Neuronal stem cell (in vitro differentiated cells): Measurements from ENCODE around the gene RNLS.

Experiments
- DNase-seq: peaks from one replicate; pipeline ENCODE4 v3.0.0-alpha.2; 2013; ENCODE audit warnings: low spot score
- H2AFZ ChIP-seq: one replicate; pipeline ENCODE4 v1.6.1; 2013; ENCODE audit warnings: mild to moderate bottlenecking, low read length, inconsistent platforms
- H2AK5ac ChIP-seq: 2 replicates; pipeline ENCODE4 v1.6.1; 2013; ENCODE audit warnings: low read depth, mild to moderate bottlenecking, inconsistent platforms, low read length, moderate library complexity, mixed read lengths
- H2BK120ac ChIP-seq: 2 replicates; pipeline ENCODE4 v1.6.1; 2013; ENCODE audit warnings: low read depth, mild to moderate bottlenecking, inconsistent platforms, low read length, moderate library complexity, mixed read lengths
- H2BK12ac ChIP-seq: one replicate; pipeline ENCODE4 v1.6.1; 2013; ENCODE audit warnings: low read length, inconsistent platforms
- H2BK15ac ChIP-seq: 2 replicates; pipeline ENCODE4 v1.6.1; 2013; ENCODE audit warnings: mild to moderate bottlenecking, low read length, inconsistent platforms, mixed read lengths
- H2BK5ac ChIP-seq: one replicate; pipeline ENCODE4 v1.6.1; 2013; ENCODE audit warnings: inconsistent platforms, mild to moderate bottlenecking, low read length, moderate library complexity
- H3K14ac ChIP-seq: one replicate; pipeline ENCODE4 v1.6.1; 2013; ENCODE audit warnings: low read length, inconsistent platforms
- H3K18ac ChIP-seq: 2 replicates; pipeline ENCODE4 v1.6.1; 2013; ENCODE audit warnings: low read length, inconsistent platforms
- H3K23ac ChIP-seq: 2 replicates; pipeline ENCODE4 v1.6.1; 2013; ENCODE audit warnings: low read depth, mild to moderate bottlenecking, mixed read lengths, low read length, inconsistent platforms; ENCODE audit not compliant: poor library complexity
- H3K27ac ChIP-seq: replicated peaks from 3 replicates; pipeline ENCODE4 v1.5.1; 2013; ENCODE audit warnings: low read length, inconsistent platforms
- H3K27me3 ChIP-seq, 3 experiments: 2 replicates each; pipeline ENCODE4 v1.6.1; 2013; ENCODE audit warnings: low read length in 3 of 3, mild to moderate bottlenecking in 2 of 3, inconsistent platforms in 1 of 3, low read depth in 1 of 3, mixed read lengths in 1 of 3, moderate library complexity in 1 of 3; ENCODE audit not compliant: control insufficient read depth in 3 of 3, insufficient read depth in 3 of 3
- H3K36me3 ChIP-seq, 2 donors: replicated peaks in 1 of 2; 2 replicates each; pipeline ENCODE4 v1.6.1; 2013; ENCODE audit warnings: low read length in 2 of 2; ENCODE audit not compliant: control insufficient read depth in 2 of 2, insufficient read depth in 2 of 2
- H3K4ac ChIP-seq: 2 replicates; pipeline ENCODE4 v1.6.1; 2013; ENCODE audit warnings: inconsistent platforms, mild to moderate bottlenecking, low read length, moderate library complexity
- H3K4me1 ChIP-seq, 2 donors: 1 replicate in 1 of 2; 2 replicates in 1 of 2; pipeline ENCODE4 v1.6.1; 2013; ENCODE audit warnings: low read length in 2 of 2, low read depth in 1 of 2; ENCODE audit not compliant: control insufficient read depth in 2 of 2, insufficient read depth in 1 of 2
- H3K4me2 ChIP-seq: one replicate; pipeline ENCODE4 v1.6.1; 2013; ENCODE audit warnings: mild to moderate bottlenecking, low read length, inconsistent platforms; ENCODE audit not compliant: insufficient read depth, poor library complexity, severe bottlenecking
- H3K4me3 ChIP-seq, 2 donors: 2 replicates each; pipeline ENCODE4 v1.5.1; 2013; ENCODE audit warnings: low read length in 2 of 2, mild to moderate bottlenecking in 2 of 2, inconsistent platforms in 1 of 2, moderate library complexity in 1 of 2
- H3K79me1 ChIP-seq: one replicate; pipeline ENCODE4 v1.6.1; 2013; ENCODE audit warnings: low read depth, mild to moderate bottlenecking, inconsistent platforms, low read length, moderate library complexity
- H3K9ac ChIP-seq: one replicate; pipeline ENCODE4 v1.6.1; 2013; ENCODE audit warnings: mild to moderate bottlenecking, low read depth, low read length, inconsistent platforms; ENCODE audit not compliant: poor library complexity
- H3K9me3 ChIP-seq, 2 donors: replicated peaks in 1 of 2; 2 replicates each; pipeline versions ENCODE3 to v1.6.1; 2013; ENCODE audit warnings: low read length in 2 of 2, mild to moderate bottlenecking in 2 of 2, inconsistent platforms in 1 of 2, low read depth in 1 of 2, mixed read lengths in 1 of 2, moderate library complexity in 1 of 2; ENCODE audit not compliant: control insufficient read depth in 2 of 2, insufficient read depth in 1 of 2
- H4K8ac ChIP-seq: one replicate; pipeline ENCODE4 v1.6.1; 2013; ENCODE audit warnings: low read depth, mild to moderate bottlenecking, inconsistent platforms, low read length, moderate library complexity
- H4K91ac ChIP-seq: one replicate; pipeline ENCODE4 v1.6.1; 2013; ENCODE audit warnings: low read length, low read depth, mild to moderate bottlenecking, inconsistent platforms; ENCODE audit not compliant: poor library complexity
- WGBS, 2 donors: extraction: QIAGEN DNeasy Blood & Tissue Kit; methylation state at CpG; one replicate each; pipeline ENCODE4 v1.1.7; 2013; ENCODE audit warnings: missing lambda C conversion rate in 2 of 2, mixed read lengths in 1 of 2; ENCODE audit not compliant: insufficient read length in 2 of 2, insufficient replicate concordance in 1 of 2; ENCODE audit errors: extremely low coverage in 2 of 2; 5-methylcytosine and 5-hydroxymethylcytosine counted together

RNLS gene

DNA sequence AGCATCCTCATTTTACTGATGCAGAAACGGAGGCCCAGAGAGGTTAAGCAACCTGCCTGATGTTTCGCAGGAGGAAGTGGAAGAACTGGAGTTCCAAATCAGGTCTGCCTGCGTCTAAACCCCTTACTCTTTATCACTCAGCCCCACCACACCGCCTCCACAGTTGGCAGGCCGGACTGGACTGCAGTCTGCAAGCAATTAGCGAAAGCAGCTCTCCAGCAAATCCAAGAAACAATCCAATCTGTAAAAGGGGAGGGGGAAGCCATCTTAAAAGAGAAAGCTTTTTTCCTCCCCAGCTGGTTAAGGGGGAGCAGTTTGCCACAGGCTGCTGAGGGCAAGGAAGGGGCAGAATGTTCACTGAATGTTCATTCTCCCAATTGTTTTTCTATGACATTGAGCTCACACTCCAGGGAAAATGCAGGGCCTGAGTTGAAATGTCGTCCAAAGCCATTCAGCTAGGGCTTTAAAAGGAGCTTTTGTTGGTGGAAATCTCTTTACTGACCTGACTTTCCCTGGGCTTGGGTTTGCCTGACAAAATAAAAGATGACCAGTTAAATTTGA, 350.1 kb downstream of the RNLS start:
- H2AK5ac ChIP-seq: no peak overlapping the region
- H3K4ac ChIP-seq: no peak overlapping the region
- H3K9ac ChIP-seq: no peak overlapping the region
- no peaks in the 10 kb centered on the region for H3K36me3 ChIP-seq
- no peak overlapping the region for H2BK12ac ChIP-seq
- peak; percentile 45 for DNase-seq
- H3K4me2 ChIP-seq: no peak overlapping the region
- H3K9me3 ChIP-seq: peaks cover 0 to 2% of the 10 kb centered on the region in 2 donors
- no peak overlapping the region for H2BK5ac ChIP-seq
- no peaks in the 10 kb centered on the region for H3K27me3 ChIP-seq
- H3K4me3 ChIP-seq: no peak overlapping the region
- no peak overlapping the region for H4K8ac ChIP-seq
- no peak overlapping the region for H3K14ac ChIP-seq
- WGBS, 2 donors: no CpG with 5 or more reads among the region's 7 CpGs
- H4K91ac ChIP-seq: no peak overlapping the region
- H3K4me1 ChIP-seq: peaks cover 10 to 21% of the 10 kb centered on the region in 2 donors
- no peak overlapping the region for H2BK120ac ChIP-seq
- H2BK15ac ChIP-seq: no peak overlapping the region
- H2AFZ ChIP-seq: peak overlapping the region; percentile 61
- H3K27ac ChIP-seq: peak overlapping the region; percentile 50
- H3K18ac ChIP-seq: no peak overlapping the region
- H3K23ac ChIP-seq: no peak overlapping the region
- no peaks in the 10 kb centered on the region for H3K79me1 ChIP-seq

DNA sequence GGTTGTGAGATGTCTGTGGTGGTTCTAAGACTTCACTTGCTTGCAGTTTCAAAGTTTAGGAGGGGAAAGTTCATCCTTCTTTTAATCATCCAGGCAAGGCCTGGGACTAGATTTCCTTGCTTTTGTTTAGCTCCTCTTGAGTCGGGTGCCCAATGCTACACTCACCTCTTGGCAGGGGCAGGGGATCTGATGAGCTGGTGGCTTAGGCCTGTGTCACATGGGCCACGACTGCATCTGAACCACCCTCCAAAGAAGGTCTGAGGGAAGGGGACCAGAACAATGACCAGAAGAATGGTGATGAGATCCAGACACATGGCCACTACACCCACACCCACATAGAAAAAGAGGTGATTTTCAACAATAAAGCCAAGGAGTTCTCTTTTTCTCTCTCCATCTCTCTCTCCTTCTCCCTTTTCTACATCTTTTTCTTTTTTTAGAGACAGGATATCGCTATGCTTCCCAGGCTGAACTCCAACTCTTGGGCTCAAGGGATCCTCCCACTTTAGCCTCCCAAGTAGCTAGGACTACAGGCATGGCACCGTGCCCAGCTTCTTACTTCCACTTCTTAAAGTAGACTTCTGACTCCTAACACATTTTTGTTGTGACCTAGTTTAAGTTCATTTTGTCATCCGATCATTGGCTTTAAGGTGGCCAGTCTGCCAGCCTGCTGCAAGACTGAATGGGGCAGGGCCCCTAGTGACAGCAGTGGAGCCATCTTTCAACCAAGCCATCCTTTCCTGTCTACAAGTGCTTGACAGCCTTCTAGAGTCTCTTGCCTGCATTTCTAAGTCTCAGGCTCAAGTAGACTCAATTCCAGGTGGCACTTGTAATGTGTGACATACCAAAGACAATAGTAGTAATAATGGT, 350.9 kb downstream of the RNLS start:
- Histone ChIP-seq H2BK15ac (no peak overlapping the region), H3K4me3 (no peak overlapping the region), H3K4me2 (no peak overlapping the region), H3K27me3 (no peaks in the 10 kb centered on the region), H2BK5ac (no peak overlapping the region), H3K9ac (no peak overlapping the region), H2BK120ac (no peak overlapping the region), H3K4ac (no peak overlapping the region), H4K91ac (no peak overlapping the region), H3K4me1 (peaks cover 10 to 22% of the 10 kb centered on the region in 2 donors), H3K14ac (no peak overlapping the region), H3K9me3 (peaks cover 0 to 2% of the 10 kb centered on the region in 2 donors), H3K27ac (peak overlapping the region; percentile 50), H4K8ac (no peak overlapping the region), H3K18ac (no peak overlapping the region), H2BK12ac (no peak overlapping the region), H3K23ac (no peak overlapping the region), H3K36me3 (no peaks in the 10 kb centered on the region), H2AFZ (no peak overlapping the region), H3K79me1 (no peaks in the 10 kb centered on the region), H2AK5ac (no peak overlapping the region)
- no peak for DNase-seq
- no CpG with 5 or more reads among the region's 5 CpGs for WGBS, 2 donors

DNA sequence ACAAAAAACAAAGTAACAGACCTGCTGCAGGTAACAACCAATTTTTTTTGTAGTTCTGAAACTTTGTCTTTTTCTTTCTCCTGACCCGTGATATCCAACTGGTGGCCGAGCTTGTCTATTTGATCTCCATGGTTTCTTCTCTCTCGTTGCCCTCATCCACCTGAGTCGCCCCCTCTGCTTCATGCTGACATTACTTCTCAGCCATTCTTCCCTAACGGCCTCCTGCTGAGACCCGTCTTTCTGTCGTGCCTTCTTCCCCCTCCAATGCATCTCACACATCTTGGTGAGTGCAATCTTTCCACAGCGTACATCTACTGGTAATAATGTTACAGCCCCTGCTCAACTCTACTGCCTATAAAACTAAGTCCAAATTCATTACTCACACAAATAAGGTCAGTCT, 352.9 kb downstream of the RNLS start:
- Histone ChIP-seq H3K18ac (no peak overlapping the region), H3K4me2 (no peak overlapping the region), H3K9ac (no peak overlapping the region), H2BK15ac (no peak overlapping the region), H2BK5ac (no peak overlapping the region), H2AK5ac (no peak overlapping the region), H4K91ac (no peak overlapping the region), H3K4me3 (no peak overlapping the region), H3K4me1 (peaks cover 10 to 23% of the 10 kb centered on the region in 2 donors), H3K23ac (no peak overlapping the region), H3K4ac (no peak overlapping the region), H2BK12ac (no peak overlapping the region), H3K79me1 (no peaks in the 10 kb centered on the region), H4K8ac (no peak overlapping the region), H3K9me3 (peaks cover 0 to 2% of the 10 kb centered on the region in 2 donors), H2AFZ (no peak overlapping the region), H2BK120ac (no peak overlapping the region), H3K27ac (no peak overlapping the region), H3K36me3 (no peaks in the 10 kb centered on the region), H3K27me3 (no peaks in the 10 kb centered on the region), H3K14ac (no peak overlapping the region)
- DNase-seq: no peak
- WGBS, 2 donors: no CpG with 5 or more reads among the region's 8 CpGs

DNA sequence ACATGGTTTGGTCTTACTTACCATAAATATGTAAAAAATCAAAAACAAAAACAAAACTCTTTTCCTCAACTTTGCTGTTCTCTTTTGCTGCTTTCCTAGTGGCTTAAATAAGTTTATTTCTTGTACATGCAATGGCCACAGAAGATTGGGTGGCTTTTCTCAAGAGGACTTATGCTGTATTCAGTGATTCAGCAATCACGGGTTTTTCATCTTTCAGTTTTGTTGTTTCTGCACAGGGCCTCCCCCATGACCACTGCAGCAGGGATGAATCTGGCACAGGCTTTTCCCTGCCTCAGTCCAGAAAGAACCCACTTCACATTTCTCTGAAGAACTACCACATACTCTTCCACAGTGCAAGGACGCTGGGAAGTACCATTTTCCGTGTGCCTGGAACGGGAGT, 355.0 kb downstream of the RNLS start:
- Histone ChIP-seq H2BK120ac (no peak overlapping the region), H3K4ac (no peak overlapping the region), H3K14ac (no peak overlapping the region), H3K79me1 (no peaks in the 10 kb centered on the region), H3K4me2 (no peak overlapping the region), H3K4me3 (no peak overlapping the region), H3K18ac (no peak overlapping the region), H3K23ac (no peak overlapping the region), H2AFZ (no peak overlapping the region), H4K91ac (no peak overlapping the region), H3K36me3 (no peaks in the 10 kb centered on the region), H3K27ac (no peak overlapping the region), H3K27me3 (no peaks in the 10 kb centered on the region), H4K8ac (no peak overlapping the region), H3K9me3 (peaks cover 0 to 2% of the 10 kb centered on the region in 2 donors), H2BK12ac (no peak overlapping the region), H2AK5ac (no peak overlapping the region), H3K9ac (no peak overlapping the region), H3K4me1 (peaks cover 5 to 15% of the 10 kb centered on the region in 2 donors), H2BK15ac (no peak overlapping the region), H2BK5ac (no peak overlapping the region)
- DNase-seq: no peak
- no CpG with 5 or more reads among the region's 4 CpGs for WGBS, 2 donors
